IPS DF 4.7 (cell line): ENCODE results near the gene INHBC.
"Not testable (repeated sequence)": the region's sequence is repeated elsewhere in the genome, so short reads cannot be mapped to it uniquely, and the experiment has no call there.

Experiments
- DNase-seq: peaks from one replicate; pipeline ENCODE4 v3.0.0-alpha.2; 2013; ENCODE audit warnings: low spot score; ENCODE audit errors: extremely low read depth

INHBC gene, protein sequence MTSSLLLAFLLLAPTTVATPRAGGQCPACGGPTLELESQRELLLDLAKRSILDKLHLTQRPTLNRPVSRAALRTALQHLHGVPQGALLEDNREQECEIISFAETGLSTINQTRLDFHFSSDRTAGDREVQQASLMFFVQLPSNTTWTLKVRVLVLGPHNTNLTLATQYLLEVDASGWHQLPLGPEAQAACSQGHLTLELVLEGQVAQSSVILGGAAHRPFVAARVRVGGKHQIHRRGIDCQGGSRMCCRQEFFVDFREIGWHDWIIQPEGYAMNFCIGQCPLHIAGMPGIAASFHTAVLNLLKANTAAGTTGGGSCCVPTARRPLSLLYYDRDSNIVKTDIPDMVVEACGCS

DNA sequence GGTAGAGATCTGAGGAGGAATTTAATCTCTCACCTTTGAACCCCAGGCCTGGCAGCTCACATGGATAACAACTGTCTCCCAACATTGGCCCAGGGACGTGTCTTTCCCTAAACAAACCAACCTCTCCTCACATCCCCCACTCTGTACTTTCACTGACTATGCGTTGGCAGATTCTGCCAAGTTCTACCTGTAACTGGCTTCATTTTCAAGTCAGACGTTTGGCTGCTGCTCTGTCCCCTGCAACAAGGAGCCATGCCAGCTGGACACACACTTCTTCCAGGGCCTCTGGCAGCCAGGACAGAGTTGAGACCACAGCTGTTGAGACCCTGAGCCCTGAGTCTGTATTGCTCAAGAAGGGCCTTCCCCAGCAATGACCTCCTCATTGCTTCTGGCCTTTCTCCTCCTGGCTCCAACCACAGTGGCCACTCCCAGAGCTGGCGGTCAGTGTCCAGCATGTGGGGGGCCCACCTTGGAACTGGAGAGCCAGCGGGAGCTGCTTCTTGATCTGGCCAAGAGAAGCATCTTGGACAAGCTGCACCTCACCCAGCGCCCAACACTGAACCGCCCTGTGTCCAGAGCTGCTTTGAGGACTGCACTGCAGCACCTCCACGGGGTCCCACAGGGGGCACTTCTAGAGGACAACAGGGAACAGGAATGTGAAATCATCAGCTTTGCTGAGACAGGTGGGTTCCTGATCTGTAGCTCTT is at the start of gene INHBC:
Gene INHBC (plus strand): TSS at position 268 of the 707 bp plus-strand sequence. CDS start 103 bp downstream, at position 371.
- no peak for DNase-seq

DNA sequence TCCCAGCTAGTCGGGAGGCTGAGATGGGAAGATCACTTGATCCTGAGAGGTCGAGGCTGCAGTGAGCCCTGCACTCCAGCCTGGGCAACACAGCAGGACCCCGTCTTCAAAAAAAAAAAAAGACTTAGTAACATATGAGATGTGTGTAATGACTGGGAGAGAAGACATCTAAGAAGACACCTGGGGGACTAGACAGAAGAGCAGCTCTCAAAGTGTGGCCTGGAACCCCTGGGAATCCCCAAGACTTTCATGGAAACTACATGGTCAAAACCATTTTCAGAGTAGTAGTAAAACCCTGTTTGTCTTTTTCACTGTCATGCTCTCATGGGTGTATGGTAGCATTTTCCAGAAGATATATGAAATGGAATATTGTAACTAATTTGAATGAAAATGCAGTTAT is 49.0 kb upstream of the INHBC start:
- DNase-seq: no peak

DNA sequence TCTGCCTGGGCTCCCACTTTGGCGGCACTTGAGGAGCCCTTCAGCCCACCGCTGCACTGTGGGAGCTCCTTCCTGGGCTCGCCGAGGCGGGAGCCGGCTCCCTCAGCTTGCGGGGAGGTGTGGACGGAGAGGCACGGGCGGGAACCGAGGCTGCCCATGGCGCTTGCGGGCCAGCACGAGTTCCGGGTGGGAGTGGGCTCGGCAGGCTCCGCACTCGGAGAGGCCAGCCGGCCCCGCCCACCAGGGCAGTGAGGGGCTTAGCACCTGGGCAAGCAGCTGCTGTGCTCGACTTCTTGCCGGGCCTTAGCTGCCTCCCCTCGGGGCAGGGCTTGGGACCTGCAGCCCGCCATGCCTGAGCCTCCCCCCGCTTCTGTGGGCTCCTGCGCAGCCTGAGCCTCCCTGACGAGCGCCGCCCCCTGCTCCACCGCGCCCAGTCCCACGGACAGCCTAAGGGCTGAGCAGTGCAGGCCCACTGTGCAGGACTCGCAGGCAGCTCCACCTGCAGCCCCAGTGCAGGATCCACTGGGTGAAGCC is 48.3 kb upstream of the INHBC start:
- no peak for DNase-seq

DNA sequence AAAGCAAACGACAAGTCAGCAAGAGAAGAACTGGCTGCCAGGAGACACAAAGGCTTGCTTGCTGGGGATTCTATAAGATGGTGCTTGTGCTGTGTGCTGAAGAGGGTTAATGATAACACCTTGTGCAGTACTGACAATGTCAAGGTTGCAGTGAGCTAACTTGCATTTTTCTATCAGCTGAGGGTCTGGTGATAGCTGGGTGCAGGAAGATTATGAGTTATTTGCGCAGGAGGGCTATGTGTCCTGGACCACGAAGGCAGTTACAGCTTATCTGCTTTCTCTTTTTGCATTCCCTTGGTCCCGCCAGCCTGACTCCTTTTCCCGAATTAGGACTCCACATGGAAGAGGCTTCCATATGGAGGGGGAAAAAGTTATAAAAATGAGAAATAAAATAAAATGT is 46.2 kb upstream of the INHBC start:
- DNase-seq: no peak

DNA sequence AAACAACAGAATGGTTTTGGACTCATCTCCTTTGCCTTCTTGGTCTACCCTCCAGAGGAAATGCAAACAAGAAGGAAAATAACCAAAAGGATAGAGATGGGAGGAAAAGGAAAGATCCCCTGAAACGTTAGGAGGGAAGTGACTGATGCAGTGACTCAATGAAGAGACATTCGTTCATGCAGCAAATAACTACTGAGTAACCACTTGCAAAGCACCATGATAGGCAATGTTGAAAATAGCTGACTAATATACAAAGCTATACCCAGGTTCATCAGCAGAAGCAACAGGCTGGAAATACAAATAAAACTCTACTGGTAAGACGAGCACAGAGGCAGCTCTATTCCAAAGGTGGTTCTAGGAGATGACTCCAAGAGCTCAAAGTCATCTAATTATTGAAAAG is 45.6 kb upstream of the INHBC start:
- no peak for DNase-seq

DNA sequence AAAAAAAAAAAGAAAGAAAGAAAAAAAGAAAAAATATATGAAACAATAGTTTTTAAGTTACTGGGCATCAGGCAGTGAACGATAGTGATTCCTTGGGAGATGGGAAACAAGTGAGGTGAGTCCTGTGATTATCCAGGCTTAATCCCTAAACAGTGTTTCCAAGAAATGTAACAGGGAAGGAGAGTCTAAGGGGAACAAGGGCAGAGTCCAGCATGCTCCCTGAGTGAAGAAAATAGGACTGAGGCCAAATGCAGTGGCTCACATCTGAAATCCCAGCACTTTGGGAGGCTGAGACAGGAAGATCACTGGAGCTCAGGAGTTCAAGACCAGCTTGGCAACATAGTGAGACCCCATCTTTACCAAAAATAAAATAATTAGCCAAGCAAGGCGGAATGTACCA is 44.4 kb upstream of the INHBC start:
- no peak for DNase-seq

DNA sequence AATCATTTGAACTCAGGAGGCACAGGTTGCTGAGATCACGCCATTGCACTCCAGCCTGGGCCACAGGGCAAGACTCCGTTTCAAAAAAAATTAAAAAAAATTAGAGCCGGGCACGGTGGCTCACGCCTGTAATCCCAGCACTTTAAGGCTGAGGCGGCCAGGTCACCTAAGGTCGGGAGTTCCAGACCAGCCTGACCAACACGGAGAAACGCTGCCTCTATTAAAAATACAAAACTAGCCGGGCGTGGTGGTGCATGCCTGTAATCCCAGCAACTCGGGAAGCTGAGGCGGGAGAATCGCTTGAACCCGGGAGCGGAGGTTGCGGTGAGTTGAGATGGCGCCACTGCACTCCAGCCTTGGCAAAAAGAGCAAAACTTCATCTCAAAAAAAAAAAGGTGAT is 39.5 kb upstream of the INHBC start:
- no peak for DNase-seq

DNA sequence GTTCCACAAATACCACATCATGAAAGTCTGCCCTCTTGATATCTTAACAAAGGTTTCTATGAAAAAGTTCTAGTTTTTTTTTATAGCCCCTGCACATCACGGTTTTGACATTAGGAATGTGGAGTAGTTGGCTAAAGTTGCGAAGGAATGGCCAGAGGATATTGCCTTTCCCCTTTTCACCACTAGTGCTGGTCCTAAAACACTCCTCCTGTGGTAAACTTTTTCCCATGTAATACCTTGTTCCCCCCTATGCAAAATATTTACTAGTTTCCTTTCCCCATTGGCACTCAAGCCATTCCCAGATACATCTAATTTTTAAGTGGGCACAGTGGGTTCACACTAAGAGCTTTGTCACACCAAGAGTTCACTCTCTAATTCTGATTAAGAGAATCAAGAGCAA is 37.1 kb upstream of the INHBC start:
- DNase-seq: no peak

DNA sequence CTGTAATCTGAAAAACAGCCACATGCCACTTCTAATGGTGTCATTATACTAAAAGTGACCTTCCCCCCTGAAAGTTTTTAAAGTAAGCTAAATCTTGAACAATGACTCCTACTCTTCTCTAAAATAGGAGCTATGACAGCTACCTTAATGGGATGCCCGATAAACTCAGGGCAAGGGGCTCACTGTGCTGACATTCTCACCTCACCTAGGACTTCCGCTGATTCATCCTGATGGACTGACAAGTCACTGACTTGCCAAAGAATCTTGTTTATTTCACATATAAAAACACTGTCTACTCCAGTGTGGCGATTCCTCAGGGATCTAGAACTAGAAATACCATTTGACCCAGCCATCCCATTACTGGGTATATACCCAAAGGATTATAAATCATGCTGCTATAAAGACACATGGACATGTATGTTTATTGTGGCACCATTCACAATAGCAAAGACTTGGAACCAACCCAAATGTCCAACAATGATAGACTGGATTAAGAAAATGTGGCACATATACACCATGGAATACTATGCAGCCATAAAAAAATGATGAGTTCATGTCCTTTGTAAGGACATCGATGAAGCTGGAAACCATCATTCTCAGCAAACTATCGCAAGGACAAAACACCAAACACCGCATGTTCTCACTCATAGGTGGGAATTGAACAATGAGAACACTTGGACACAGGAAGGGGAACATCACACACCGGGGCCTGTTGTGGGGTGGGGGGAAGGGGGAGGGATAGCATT is 34.7 kb upstream of the INHBC start:
- DNase-seq: not testable (repeated sequence)

DNA sequence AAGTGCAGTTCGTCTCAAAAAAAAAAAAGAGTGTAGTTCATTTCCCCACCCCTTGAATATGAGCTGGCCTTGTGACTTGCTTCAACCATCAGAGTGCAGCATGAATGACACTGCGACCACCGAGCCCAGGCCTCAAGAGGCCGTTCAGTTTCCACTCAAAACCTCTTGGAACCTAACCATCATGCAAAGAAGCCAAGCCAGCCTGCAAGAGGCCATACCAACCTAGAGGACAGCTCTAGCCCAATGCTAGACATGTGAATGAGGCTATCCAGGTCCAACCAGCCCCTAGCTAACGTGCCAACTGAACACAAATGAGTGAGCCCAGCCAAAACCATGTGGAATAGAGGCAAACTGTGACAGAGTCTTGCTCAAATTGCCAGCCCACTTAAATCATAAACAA is 33.4 kb upstream of the INHBC start:
- no peak for DNase-seq

DNA sequence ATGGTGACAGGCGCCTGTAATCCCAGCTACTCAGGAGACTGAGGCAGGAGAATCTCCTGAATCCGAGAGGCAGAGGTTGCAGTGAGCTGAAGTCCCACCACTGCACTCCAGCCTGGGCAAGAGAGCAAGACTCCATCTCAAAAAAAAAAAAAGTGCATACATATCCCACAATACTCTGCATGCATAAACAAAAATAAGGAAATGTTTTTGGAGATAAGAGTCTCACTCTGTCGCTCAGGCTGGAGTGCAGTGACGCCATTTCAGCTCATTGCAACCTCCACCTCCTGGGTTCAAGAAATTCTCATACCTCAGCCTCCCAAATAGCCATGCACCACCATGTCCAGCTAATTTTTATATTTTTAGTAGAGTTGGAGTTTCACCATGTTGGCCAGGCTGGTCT is 32.4 kb upstream of the INHBC start:
- DNase-seq: not testable (repeated sequence)

DNA sequence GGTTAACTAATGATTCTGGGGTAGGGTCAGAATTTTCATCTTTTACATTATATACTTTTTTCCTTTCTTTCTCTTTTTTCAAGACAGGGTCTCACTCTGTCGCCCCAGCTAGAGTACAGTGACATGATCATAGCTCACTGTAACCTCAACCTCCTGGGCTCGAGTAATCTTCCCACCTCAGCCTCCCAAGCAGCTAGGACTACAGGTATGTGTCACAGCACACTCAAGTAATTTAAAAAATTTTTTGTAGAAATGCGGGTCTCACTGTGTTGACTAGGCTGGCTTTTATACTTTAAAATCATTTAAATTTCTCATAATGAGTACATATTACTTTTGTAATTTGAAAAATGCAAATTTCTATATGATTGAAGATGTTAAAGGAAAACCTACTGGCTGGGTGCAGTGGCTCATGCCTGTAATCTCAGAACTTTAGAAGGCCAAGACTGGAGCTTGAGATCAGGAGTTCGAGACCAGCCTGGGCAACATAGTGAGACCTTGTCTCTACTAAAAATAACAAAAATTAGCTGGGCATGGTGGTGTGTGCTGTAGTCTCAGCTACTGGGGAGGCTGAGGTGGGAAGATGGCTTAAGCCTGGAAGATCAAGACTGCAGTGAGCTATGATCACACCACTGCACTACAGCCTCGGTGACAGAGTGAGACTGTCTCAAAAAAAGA is 29.5 kb upstream of the INHBC start:
- DNase-seq: no peak

DNA sequence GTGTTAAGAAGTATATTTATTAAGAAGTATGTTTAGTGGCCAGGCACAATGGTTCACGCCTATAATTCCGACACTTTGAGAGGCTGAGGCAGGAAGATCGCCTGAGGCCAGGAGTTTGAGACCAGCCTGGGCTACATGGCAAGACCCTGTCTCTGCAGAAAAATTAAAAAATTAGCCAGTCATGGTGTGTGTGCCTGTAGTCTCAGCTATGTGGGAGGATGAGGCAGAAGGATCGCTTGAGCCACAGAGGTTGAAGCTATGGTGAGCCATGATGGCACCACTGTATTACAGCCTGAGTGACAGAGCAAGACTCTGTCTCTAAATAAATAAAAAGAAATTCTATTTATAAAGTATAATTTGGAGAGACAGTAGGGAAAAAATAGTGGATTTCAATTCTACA is 24.1 kb upstream of the INHBC start:
- DNase-seq: no peak

DNA sequence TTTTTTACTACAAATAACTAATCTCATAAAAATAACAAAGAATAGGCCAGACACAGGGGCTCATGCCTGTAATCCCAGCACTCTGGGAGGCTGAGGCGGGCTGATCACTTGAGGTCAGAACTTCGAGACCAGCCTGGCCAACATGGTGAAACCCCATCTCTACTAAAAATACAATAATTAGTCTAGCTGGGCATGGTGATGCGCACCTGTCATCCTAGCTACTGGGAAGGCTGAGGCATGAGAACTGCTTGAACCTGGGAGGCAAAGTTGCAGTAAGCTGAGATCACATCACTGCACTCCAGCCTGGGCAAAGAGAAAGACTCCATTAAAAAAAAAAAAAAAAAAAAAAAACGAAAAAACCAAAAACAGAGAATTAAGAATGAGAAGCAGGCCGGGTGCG is 20.4 kb upstream of the INHBC start:
- DNase-seq: not testable (repeated sequence)

DNA sequence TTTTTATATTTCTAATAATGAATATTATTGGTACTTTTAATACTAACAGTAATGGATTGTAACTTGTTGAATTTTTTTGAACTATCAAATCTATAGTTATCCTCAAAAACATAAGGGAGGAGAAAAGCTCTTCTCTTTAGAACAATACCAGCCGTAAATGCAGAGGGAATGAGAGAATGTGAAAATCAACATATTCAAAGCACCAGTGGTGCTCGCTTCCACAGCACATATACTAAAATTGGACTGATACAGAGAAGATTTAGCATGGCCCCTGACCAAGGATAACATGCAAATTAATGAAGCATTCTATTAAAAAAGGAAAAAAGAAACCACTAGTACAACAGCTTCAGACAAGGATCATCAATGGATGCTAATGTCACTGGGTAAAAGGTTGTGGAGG is 19.5 kb upstream of the INHBC start:
- no peak for DNase-seq

DNA sequence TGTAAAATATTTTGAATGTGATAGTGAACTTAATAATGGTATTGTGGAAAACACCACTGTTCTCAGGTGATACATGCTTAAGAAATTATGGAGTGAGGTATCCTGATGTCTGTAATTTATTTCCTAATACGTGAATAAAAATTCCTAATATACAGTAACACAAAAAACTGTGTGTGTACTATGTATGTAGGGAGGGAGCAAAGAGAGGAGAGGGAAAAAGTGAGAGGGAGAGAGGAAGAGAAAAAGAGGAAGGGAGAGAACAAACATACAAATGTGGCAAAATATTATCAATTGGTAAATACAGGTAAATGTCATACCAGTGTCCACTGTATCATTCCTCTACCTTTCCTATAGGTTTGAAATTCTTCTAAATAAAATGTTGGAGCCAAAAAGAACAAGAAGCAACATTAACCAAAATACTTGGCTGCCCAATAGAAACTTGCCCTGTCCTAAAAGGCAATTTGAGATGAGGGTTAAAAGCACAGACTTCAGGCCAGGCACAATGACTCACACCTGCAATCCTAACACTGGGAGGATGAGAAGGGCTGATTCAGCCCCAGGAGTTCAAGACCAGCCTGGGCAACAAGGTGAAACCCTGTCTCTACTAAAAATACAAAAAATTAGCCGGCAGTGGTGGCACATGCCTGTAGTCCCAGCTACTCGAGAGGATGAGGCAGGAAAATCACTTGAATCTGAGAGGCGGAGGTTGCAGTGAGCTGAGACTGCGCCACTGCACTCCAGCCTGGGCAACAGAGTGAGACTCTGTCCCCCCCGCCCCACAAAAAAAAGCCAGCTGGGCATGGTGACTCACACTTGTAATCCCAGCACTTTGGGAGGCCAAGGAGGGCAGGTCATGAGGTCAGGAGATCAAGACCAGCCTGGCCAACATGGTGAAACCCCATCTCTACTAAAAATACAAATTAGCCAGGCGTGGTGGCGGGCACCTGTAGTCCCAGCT is 18.3 kb upstream of the INHBC start:
- DNase-seq: no peak

DNA sequence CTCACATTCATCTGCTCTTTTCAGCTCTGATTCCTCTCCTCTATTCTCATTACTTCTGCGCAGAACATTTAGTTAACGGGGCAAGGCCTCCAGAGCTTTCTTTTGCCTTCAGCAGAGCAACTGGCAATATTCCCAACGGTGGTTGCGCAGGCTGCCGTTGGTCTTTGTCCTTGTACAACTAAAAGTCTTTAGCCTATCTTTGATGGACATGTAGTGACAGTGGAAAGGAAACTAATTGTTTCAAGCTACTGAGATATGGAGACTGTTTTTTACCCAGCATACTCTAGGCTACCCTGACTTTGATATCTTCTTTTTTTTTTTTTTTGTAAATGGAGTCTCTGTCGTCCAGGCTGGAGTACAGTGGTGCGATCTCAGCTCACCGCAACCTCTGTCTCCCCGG is 16.3 kb upstream of the INHBC start:
- no peak for DNase-seq

DNA sequence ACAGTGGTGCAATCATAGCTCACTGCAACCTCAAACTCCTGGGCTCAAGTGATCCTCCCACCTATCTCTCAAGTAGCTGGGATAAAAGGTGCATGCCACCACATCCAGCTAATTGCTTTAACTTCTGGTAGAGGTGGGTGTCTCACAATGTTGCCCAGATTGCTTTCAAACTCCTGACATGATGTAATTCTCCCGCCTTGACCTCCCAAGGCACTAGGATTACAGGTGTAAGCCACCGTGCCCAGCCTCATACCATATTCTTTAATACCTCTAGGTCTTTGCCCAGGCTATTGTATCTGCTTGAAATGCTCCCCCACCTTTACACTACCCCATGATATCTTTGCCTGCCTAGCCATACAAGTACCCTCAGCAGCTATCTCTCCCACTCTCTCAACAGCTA is 15.1 kb upstream of the INHBC start:
- DNase-seq: no peak

DNA sequence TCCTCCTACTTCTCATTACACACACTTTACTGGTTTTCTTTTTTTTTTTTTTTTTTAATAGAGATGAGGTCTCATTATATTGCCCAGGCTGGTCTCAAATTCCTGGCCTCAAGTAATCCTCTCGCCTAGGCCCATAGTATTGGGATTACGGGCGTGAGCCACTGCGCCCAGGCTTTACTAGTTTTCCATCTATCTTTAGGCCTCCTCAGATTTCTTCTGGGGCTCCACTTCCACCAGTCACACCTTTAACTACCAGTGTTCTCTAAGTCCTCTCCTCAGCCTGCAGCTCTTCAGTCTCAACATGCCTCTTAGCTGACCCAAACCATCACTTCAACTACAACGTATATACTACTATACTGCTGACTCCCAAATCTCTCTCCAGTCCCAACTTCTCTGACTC is 14.1 kb upstream of the INHBC start:
- DNase-seq: no peak

DNA sequence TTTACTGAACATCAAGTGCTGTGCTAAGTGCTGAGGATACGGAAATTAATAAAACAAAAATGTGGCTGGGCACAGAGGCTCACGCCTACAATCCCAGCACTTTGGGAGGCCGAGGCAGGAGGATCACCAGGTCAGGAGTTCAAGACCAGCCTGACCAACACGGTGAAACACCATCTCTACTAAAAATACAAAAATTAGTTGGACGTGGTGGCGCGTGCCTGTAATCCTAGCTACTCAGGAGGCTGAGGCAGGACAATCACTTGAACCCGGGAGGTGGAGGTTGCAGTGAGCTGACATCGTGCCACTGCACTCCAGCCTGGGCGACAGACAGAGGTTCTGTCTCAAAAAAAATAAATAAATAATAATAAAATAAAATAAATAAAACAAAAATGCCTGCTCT is 7.6 kb upstream of the INHBC start:
- not testable (repeated sequence) for DNase-seq
